Measurements from ENCODE around the gene CFAP57. TPM values are rescaled to one million over a fixed set of nuclear protein-coding genes. Genes with fewer than 3 reads are reported as not detected.

CFAP57 gene
- total and polyA plus RNA-seq, 2 donors from 2014 or later = 0.34 to 2.3 TPM

DNA sequence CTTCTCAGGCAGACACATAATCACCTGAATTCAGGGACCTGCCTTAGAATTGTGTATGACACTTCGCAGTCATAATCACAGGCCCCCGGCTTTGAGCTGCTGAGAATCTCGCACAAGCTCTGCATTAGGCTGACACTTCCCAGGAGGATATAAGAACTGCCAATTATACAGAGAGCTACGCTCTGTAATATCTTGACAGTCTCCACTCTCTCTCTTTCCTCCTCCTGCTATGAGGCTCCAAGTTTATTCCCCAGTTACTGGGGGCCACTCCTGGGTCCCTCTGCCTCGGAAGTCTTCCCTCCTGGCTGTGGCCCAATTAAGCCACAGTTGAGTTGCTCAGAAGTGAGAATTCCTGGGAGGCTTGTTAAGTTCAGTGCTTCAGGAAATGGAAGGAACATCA is 42.7 kb upstream of the CFAP57 start:
- TF ChIP-seq, protein P1, sequence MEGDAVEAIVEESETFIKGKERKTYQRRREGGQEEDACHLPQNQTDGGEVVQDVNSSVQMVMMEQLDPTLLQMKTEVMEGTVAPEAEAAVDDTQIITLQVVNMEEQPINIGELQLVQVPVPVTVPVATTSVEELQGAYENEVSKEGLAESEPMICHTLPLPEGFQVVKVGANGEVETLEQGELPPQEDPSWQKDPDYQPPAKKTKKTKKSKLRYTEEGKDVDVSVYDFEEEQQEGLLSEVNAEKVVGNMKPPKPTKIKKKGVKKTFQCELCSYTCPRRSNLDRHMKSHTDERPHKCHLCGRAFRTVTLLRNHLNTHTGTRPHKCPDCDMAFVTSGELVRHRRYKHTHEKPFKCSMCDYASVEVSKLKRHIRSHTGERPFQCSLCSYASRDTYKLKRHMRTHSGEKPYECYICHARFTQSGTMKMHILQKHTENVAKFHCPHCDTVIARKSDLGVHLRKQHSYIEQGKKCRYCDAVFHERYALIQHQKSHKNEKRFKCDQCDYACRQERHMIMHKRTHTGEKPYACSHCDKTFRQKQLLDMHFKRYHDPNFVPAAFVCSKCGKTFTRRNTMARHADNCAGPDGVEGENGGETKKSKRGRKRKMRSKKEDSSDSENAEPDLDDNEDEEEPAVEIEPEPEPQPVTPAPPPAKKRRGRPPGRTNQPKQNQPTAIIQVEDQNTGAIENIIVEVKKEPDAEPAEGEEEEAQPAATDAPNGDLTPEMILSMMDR (IDR thresholded peaks at IDR 0.05; ENCODE audit: borderline replicate concordance, extremely low read depth, insufficient read depth) = no peak
- FAIRE-seq = no peak
- DNase-seq = no peak
- Histone ChIP-seq H3K27ac (ENCODE audit: low read depth in 2 of 2, low read length in 2 of 2) (no peak overlapping the region), H3K9me3 (ENCODE audit: control insufficient read depth in 2 of 3, insufficient read depth in 1 of 3, low read length in 3 of 3) (peaks cover 0 to 3% (median 0%) of the 10 kb centered on the region in 3 donors), H3K36me3 (ENCODE audit: control insufficient read depth in 2 of 3, insufficient read depth in 3 of 3, low read length in 3 of 3) (no peaks in the 10 kb centered on the region), H3K4me1 (ENCODE audit: control insufficient read depth in 2 of 3, insufficient read depth in 2 of 3, low read depth in 1 of 3, low read length in 3 of 3) (no peaks in the 10 kb centered on the region), H3K4me3 (ENCODE audit: low read length in 3 of 3) (no peak overlapping the region), H3K27me3 (ENCODE audit: control insufficient read depth, insufficient read depth, low read length) (no peaks in the 10 kb centered on the region), H3K9ac (ENCODE audit: low read length in 3 of 3) (no peak overlapping the region)
- intact Hi-C loops (cut with DNase I) = no loop called here

DNA sequence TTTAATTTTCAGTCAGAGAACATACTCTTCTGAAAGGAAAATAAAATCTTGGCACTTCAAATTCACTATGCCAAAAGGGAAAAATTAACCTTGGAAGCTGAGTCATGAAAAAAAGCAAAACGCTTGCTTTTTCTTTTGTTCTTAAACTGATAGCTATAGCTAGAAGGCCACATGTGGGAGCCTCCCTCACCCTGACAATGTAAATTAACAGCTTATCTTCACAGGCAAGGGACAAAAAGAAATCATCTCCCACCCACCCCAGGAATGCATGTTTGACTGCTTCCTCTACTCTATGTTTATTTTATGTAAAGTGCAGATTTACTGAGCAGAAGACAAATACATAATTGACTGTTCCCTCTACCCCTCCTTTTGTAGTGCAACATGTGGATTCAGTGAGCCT is 38.1 kb upstream of the CFAP57 start:
- TF ChIP-seq, protein P1 (IDR thresholded peaks at IDR 0.05; ENCODE audit: borderline replicate concordance, extremely low read depth, insufficient read depth) = no peak
- DNase-seq (no peak), FAIRE-seq (no peak)
- H3K9me3 ChIP-seq (ENCODE audit: control insufficient read depth in 2 of 3, insufficient read depth in 1 of 3, low read length in 3 of 3) = peaks cover 0 to 3% (median 0%) of the 10 kb centered on the region in 3 donors
- no peak overlapping the region for H3K9ac ChIP-seq (ENCODE audit: low read length in 3 of 3)
- H3K27me3 ChIP-seq (ENCODE audit: control insufficient read depth, insufficient read depth, low read length) = no peaks in the 10 kb centered on the region
- no peaks in the 10 kb centered on the region for H3K36me3 ChIP-seq (ENCODE audit: control insufficient read depth in 2 of 3, insufficient read depth in 3 of 3, low read length in 3 of 3)
- H3K4me3 ChIP-seq (ENCODE audit: low read length in 3 of 3) = no peak overlapping the region
- H3K27ac ChIP-seq (ENCODE audit: low read depth in 2 of 2, low read length in 2 of 2) = no peak overlapping the region
- intact Hi-C loops (cut with DNase I) = no loop called here
- H3K4me1 ChIP-seq (ENCODE audit: control insufficient read depth in 2 of 3, insufficient read depth in 2 of 3, low read depth in 1 of 3, low read length in 3 of 3) = no peaks in the 10 kb centered on the region

DNA sequence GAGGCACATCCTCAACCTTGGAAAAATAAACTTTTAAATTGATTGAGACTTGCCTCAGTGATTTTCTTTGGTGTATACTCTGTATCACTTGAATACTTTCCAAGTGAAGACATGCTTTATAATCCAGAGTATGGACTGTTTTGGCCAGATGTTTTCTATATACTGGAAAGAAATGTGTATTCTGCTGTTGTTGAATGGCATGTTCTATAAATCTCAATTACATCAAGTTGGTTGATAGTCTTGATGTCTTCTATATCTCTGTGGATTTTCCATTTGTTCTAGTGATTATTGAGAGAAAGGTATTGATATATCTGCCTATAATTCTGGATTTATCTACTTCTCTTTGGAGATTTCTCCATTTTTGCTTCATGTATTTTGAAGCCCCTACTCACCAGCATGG is 37.5 kb upstream of the CFAP57 start:
- Histone ChIP-seq H3K4me3 (ENCODE audit: low read length in 3 of 3) (no peak overlapping the region), H3K36me3 (ENCODE audit: control insufficient read depth in 2 of 3, insufficient read depth in 3 of 3, low read length in 3 of 3) (no peaks in the 10 kb centered on the region), H3K27me3 (ENCODE audit: control insufficient read depth, insufficient read depth, low read length) (no peaks in the 10 kb centered on the region), H3K4me1 (ENCODE audit: control insufficient read depth in 2 of 3, insufficient read depth in 2 of 3, low read depth in 1 of 3, low read length in 3 of 3) (no peaks in the 10 kb centered on the region), H3K9ac (ENCODE audit: low read length in 3 of 3) (no peak overlapping the region), H3K27ac (ENCODE audit: low read depth in 2 of 2, low read length in 2 of 2) (no peak overlapping the region), H3K9me3 (ENCODE audit: control insufficient read depth in 2 of 3, insufficient read depth in 1 of 3, low read length in 3 of 3) (peaks cover 0 to 3% (median 0%) of the 10 kb centered on the region in 3 donors)
- intact Hi-C loops (cut with DNase I) = no loop called here
- FAIRE-seq (no peak), DNase-seq (no peak)
- TF ChIP-seq, protein P1 (IDR thresholded peaks at IDR 0.05; ENCODE audit: borderline replicate concordance, extremely low read depth, insufficient read depth) = no peak
